Left lung (tissue), 10 donors: Measurements from ENCODE around the gene MEAK7. TPM values are rescaled to one million over a fixed set of nuclear protein-coding genes. Genes with fewer than 3 reads are reported as not detected.

Source experiments
- ATAC-seq: fragments of 200-7000 bp; cut with Tn5 transposase; one replicate; pipeline ENCODE4 v1.9.1; 2020; ENCODE audit warnings: moderate library complexity
- DNase-seq, 4 donors: peaks; one replicate each; pipeline ENCODE4 v3.0.0-alpha.2; 2013 to 2020
- H3K27ac ChIP-seq, 2 donors: fragments of 200-600 bp; sonication (generic) in 1 of 2; one replicate each; pipeline versions ENCODE4 v1.5.0 to v1.8.0; 2020 to 2021
- H3K27me3 ChIP-seq, 2 donors: fragments of 200-600 bp; sonication (generic) in 1 of 2; one replicate each; pipeline versions ENCODE4 v1.5.0 to v1.8.0; 2020 to 2021
- H3K36me3 ChIP-seq, 2 donors: fragments of 200-600 bp; sonication (generic) in 1 of 2; one replicate each; pipeline versions ENCODE4 v1.5.0 to v1.8.0; 2020 to 2021
- H3K4me1 ChIP-seq, 2 donors: fragments of 200-600 bp; one replicate each; pipeline ENCODE4 v1.8.0; 2021
- H3K4me3 ChIP-seq, 2 donors: fragments of 200-600 bp; sonication (generic) in 1 of 2; one replicate each; pipeline versions ENCODE4 v1.5.0 to v1.8.0; 2020 to 2021; ENCODE audit warnings: mild to moderate bottlenecking in 1 of 2
- H3K9me3 ChIP-seq, 2 donors: fragments of 200-600 bp; sonication (generic) in 1 of 2; one replicate each; pipeline versions ENCODE4 v1.5.0 to v1.8.0; 2020 to 2021
- intact Hi-C, 2 donors: fragments of 100-400 bp; cut with DNase I; formaldehyde crosslinking; loops; one replicate each; pipeline versions ENCODE4 v1.11.2 to v1.14.2; 2022
- polyA plus RNA-seq, 6 donors: library from polyadenylated mRNA; unstranded; fragments of 120-200 nt; gene quantifications; one replicate each; pipeline ENCODE4 v1.2.1, GENCODE V29; 2013; ENCODE audit not compliant: insufficient read length in 6 of 6
- total RNA-seq, 2 donors: library from RNA; stranded (reverse); fragmentation: NEBNext Ultra II Directional; extraction: Animal tissue kit (Norgen Biotek cat#: 25700); gene quantifications; one replicate each; pipeline ENCODE4 v1.2.1, GENCODE V29; 2021
- TF ChIP-seq, protein P1 (sequence below), 2 donors: fragments of 200-600 bp; sonication (generic) in 1 of 2; IDR thresholded peaks; one replicate each; pipeline versions ENCODE4 v1.5.0 to v1.8.0; 2021; ENCODE audit warnings: antibody characterized with exemption in 2 of 2
- donor health status: DM: no; HTN: yes; CAD: no.
- donor health status: DM: no; HTN: no; CAD: no.

MEAK7 gene
- total and polyA plus RNA-seq, 8 donors = 13.1 to 22.3 (median 20.3) TPM

DNA sequence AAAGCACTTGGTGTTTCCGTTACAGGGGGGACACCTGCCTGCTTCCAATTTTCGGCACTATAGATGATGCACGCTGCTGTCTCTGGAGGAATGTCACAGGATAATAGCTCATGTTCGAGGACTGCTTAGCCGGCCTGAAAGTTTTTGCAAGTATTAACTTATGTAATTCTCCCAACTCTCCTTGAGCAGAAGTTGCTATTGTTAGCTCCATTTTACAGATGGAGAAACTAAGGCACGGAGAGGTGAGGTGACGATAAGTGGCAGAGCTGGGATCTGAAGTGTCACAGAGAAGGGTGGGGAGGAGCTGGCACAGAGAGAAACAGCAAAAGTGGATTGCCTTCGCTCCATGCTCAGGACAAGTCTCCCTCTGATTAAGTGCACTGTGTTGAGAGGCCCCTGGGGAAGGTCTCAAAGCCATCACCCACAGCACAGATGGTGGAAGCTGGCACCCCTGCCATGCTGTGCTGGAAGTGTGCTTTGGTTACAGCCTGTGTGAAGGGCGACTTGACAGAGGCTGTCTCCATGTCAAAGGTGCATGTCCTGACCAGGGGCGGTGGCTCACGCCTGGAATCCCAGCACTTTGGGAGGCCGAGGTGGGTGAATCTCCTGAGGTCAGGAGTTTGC lies 40.8 kb upstream of the MEAK7 start:
- peaks cover 0 to 8% of the 10 kb centered on the region in 2 donors for H3K4me1 ChIP-seq
- H3K9me3 ChIP-seq = no peaks in the 10 kb centered on the region
- H3K27me3 ChIP-seq = peaks cover 0 to 19% of the 10 kb centered on the region in 2 donors
- DNase-seq = no peak
- no peaks in the 10 kb centered on the region for H3K36me3 ChIP-seq
- no peak overlapping the region for H3K27ac ChIP-seq
- no peak overlapping the region for H3K4me3 ChIP-seq
- intact Hi-C loops = no loop called here
- TF ChIP-seq, protein P1, sequence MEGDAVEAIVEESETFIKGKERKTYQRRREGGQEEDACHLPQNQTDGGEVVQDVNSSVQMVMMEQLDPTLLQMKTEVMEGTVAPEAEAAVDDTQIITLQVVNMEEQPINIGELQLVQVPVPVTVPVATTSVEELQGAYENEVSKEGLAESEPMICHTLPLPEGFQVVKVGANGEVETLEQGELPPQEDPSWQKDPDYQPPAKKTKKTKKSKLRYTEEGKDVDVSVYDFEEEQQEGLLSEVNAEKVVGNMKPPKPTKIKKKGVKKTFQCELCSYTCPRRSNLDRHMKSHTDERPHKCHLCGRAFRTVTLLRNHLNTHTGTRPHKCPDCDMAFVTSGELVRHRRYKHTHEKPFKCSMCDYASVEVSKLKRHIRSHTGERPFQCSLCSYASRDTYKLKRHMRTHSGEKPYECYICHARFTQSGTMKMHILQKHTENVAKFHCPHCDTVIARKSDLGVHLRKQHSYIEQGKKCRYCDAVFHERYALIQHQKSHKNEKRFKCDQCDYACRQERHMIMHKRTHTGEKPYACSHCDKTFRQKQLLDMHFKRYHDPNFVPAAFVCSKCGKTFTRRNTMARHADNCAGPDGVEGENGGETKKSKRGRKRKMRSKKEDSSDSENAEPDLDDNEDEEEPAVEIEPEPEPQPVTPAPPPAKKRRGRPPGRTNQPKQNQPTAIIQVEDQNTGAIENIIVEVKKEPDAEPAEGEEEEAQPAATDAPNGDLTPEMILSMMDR (IDR thresholded peaks at IDR 0.05) = no peak
- ATAC-seq = no peak

DNA sequence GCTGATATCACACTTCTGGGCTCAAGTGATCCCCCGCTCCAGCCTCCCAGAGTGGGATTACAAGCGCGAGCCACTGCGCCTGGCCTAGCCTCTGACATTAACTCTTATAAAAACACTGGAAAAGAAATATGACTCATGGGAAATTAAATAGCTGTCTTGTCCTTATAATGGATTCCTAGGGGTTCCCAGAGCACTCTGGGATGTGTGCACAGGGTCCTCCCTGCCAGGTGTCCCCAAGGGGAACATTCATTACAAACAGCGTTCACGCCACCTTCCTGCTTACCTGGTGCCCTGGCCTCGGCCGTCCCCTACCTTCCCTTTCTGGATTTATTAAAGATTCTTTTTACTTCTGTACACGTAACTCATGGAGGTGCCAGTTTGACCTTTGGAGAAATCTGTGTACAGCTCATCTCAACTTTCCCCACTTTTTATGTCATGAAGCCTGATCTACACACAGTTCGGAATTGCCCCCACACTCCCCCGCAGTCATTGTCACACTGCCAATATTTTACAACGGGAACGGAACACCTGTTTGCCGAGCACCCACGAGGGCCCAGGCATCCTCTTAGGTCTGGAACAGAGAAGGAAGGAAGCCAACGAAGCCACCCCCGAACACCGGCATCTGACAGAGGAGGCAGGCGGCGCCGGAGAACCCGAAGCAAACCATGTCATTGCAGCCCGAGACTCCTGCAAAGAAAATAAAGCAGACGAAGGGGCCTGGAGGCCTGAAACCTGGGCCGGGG lies 39.7 kb upstream of the MEAK7 start:
- no peaks in the 10 kb centered on the region for H3K36me3 ChIP-seq
- TF ChIP-seq, protein P1 (IDR thresholded peaks at IDR 0.05) = no peak
- peaks cover 0 to 8% of the 10 kb centered on the region in 2 donors for H3K4me1 ChIP-seq
- no peak for DNase-seq
- no peaks in the 10 kb centered on the region for H3K9me3 ChIP-seq
- peaks cover 0 to 19% of the 10 kb centered on the region in 2 donors for H3K27me3 ChIP-seq
- no peak overlapping the region for H3K4me3 ChIP-seq
- ATAC-seq = no peak
- no peak overlapping the region for H3K27ac ChIP-seq
- intact Hi-C loops = no loop called here

DNA sequence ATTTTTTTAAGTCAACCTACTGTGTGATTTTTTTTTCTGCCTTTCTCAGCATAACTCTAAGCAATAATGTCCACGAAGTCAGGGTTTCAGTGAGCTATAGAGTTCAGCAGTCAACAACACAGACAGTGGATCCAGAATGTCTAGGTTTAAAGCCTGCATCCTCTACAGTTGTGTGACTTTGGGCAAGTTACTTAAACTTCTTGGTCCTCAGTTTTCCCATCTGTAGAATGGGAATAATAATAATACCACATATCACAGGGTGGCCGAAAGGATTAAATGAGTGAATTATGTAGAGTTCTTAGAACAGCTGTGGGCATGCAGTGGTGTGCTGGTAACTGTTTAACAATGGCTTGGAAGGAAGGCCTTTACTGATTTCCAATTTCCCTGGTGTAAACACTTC lies 38.8 kb upstream of the MEAK7 start:
- no peak for ATAC-seq
- Histone ChIP-seq H3K27me3 (peaks cover 0 to 19% of the 10 kb centered on the region in 2 donors), H3K27ac (no peak overlapping the region), H3K4me1 (peaks cover 0 to 4% of the 10 kb centered on the region in 2 donors), H3K4me3 (no peak overlapping the region), H3K36me3 (no peaks in the 10 kb centered on the region), H3K9me3 (no peaks in the 10 kb centered on the region)
- TF ChIP-seq, protein P1 (IDR thresholded peaks at IDR 0.05) = no peak
- intact Hi-C loops = no loop called here
- DNase-seq = no peak

DNA sequence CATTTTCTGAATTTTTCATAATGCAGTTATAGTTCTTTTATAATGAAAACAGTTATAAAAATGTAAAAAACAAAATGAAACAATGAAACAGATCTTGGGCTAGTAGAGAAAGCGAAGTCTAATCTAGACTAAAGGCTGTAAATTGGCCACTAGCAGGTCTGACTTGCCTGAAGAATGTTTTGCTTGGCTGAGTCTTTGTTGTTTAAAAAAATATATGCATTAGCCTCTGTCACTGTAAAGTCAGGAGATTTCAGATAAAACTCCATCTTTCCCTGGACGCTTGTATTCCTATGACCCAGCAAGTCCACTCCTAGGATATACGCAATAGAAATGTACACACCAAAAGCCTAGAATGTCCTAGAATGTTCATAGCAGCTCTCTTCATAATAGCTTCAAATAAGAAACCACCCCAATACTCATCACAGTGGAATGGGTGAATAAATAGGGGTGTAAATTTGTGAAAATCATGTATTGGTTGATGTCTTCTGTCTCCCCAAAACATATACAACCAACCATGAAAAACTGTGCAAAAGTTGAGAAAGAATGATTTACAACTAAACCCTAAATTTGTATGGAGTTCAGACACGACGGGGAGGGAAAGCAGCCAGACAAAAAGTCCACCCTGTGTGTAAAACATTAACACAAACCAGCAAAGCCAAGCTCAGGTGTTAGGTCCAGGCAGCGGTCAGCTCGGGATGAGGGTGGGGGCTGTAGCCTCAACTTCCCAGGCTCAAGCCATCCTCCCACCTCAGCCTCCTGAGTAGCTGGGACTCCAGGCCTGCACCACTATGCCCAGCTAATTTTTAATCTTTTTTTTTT lies 37.7 kb upstream of the MEAK7 start:
- intact Hi-C loops = no loop called here
- H3K4me3 ChIP-seq = no peak overlapping the region
- H3K4me1 ChIP-seq = peaks cover 0 to 4% of the 10 kb centered on the region in 2 donors
- TF ChIP-seq, protein P1 (IDR thresholded peaks at IDR 0.05) = no peak
- no peaks in the 10 kb centered on the region for H3K36me3 ChIP-seq
- H3K9me3 ChIP-seq = no peaks in the 10 kb centered on the region
- peaks cover 0 to 19% of the 10 kb centered on the region in 2 donors for H3K27me3 ChIP-seq
- no peak for ATAC-seq
- DNase-seq = no peak
- H3K27ac ChIP-seq = no peak overlapping the region

DNA sequence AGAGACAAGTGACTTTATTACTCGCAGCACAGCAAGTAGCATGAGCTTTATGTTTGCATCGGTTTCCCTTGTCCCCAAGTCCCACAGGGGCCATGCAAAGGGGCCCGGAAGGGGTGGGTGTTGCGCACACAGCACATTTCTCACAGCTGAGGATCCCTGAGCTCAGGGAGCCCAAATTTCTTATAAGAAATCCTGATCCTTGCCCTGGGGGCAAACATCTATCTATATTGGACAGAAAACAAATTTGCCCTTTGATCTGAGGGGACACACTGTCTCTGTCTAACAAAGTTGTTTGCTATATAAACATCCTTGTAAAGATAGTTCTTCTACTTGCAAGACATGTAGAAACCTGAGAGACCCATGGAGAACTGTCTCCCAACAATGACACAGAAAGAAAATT lies 35.7 kb upstream of the MEAK7 start:
- DNase-seq (no peak), ATAC-seq (no peak)
- Histone ChIP-seq H3K4me1 (peaks cover 0 to 4% of the 10 kb centered on the region in 2 donors), H3K27ac (no peak overlapping the region), H3K27me3 (peaks cover 0 to 12% of the 10 kb centered on the region in 2 donors), H3K9me3 (no peaks in the 10 kb centered on the region), H3K36me3 (no peaks in the 10 kb centered on the region), H3K4me3 (no peak overlapping the region)
- intact Hi-C loops = no loop called here
- TF ChIP-seq, protein P1 (IDR thresholded peaks at IDR 0.05) = no peak
